A549 (cell line): Measurements from ENCODE around the gene SDSL.

Experiments
- JUN ChIP-seq, 2 experiments: fragments of >200 bp; sonication (Bioruptor Twin); formaldehyde crosslinking; IDR thresholded peaks; 2 replicates in 1 of 2; 3 replicates in 1 of 2; pipeline ENCODE4 v1.6.1; 2016 to 2017
- KDM5A ChIP-seq: fragments of 200-600 bp; sonication (generic); IDR thresholded peaks from 2 replicates; pipeline ENCODE4 v1.6.1; 2016; ENCODE audit warnings: antibody characterized with exemption, mild to moderate bottlenecking
- POLR2A ChIP-seq: IDR thresholded peaks from 2 replicates; pipeline ENCODE4 v1.6.1; 2012; ENCODE audit warnings: mild to moderate bottlenecking, low read length
- ZFP36 ChIP-seq: fragments of 450-650 bp; IDR thresholded peaks from 2 replicates; pipeline ENCODE4 v1.6.1; 2014; ENCODE audit warnings: borderline replicate concordance; ENCODE audit not compliant: partially characterized antibody
- TF ChIP-seq, protein P1 (sequence below): fragments of 250-450 bp; sonication (Bioruptor Pico); IDR thresholded peaks from 2 replicates; pipeline ENCODE4 v1.5.0; 2020; ENCODE audit warnings: low read depth, mild to moderate bottlenecking, moderate library complexity
- TF ChIP-seq, protein P2 (sequence below): fragments of >200 bp; sonication (Bioruptor Twin); formaldehyde crosslinking; IDR thresholded peaks from 3 replicates; pipeline ENCODE4 v1.5.1; 2016

DNA sequence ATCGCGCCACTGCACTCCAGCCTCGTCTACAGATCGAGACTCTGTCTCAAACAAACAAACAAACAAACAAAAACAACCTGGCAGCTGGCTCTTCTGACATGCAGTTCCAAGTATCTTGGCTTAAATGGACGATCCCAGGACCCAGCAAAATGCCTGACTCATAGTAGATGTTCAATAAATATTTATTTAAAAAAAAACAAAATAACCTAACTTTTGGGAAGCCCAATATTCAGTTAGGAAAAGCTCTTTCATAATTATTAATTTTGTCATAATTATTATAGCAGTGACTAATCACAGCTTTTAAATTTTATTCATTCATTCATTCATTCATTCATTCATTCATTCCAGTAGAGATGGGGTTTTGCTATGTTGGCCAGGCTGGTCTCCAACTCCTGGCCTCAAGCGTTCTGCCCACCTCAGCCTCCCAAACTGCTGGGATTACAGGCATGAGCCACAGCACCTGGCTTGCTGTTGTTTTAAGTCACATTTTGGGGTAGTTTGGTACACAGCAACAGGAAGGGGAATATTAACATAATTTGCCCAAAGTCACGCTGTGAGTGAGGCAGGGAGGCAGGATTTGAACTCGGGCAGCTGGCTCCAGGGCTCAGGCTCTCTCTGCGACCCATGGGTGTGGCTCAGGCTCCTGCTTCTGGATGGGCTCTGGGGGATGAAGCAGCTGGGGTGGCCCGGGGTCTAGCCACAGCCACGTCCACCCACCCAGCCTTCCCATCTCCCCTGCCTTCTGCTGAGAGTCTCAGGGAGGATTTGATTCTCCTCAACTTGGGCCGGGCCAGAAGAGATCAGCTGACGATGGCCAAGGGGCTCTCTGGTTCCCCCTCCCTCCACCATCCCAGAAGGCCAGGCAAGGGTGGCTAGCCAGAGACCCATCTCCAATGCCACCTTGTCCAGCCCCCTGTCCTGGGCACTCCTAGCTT lies 20.8 kb upstream of the SDSL start:
- TF ChIP-seq, protein P1, sequence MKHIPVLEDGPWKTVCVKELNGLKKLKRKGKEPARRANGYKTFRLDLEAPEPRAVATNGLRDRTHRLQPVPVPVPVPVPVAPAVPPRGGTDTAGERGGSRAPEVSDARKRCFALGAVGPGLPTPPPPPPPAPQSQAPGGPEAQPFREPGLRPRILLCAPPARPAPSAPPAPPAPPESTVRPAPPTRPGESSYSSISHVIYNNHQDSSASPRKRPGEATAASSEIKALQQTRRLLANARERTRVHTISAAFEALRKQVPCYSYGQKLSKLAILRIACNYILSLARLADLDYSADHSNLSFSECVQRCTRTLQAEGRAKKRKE: no peak
- TF ChIP-seq ZFP36 (no peak), KDM5A (no peak), JUN (IDR thresholded peaks at IDR 0.05) (no peak), POLR2A (no peak)
- TF ChIP-seq, protein P2, sequence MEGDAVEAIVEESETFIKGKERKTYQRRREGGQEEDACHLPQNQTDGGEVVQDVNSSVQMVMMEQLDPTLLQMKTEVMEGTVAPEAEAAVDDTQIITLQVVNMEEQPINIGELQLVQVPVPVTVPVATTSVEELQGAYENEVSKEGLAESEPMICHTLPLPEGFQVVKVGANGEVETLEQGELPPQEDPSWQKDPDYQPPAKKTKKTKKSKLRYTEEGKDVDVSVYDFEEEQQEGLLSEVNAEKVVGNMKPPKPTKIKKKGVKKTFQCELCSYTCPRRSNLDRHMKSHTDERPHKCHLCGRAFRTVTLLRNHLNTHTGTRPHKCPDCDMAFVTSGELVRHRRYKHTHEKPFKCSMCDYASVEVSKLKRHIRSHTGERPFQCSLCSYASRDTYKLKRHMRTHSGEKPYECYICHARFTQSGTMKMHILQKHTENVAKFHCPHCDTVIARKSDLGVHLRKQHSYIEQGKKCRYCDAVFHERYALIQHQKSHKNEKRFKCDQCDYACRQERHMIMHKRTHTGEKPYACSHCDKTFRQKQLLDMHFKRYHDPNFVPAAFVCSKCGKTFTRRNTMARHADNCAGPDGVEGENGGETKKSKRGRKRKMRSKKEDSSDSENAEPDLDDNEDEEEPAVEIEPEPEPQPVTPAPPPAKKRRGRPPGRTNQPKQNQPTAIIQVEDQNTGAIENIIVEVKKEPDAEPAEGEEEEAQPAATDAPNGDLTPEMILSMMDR: no peak
